GM12874 (cell line): ENCODE data around the gene SGCG.

Experiments used
- CTCF ChIP-seq: IDR thresholded peaks from 2 replicates; pipeline ENCODE4 v1.5.1; 2011; ENCODE audit warnings: low read depth, mild to moderate bottlenecking, control low read depth, low read length, moderate library complexity; ENCODE audit not compliant: insufficient read depth

SGCG gene

DNA sequence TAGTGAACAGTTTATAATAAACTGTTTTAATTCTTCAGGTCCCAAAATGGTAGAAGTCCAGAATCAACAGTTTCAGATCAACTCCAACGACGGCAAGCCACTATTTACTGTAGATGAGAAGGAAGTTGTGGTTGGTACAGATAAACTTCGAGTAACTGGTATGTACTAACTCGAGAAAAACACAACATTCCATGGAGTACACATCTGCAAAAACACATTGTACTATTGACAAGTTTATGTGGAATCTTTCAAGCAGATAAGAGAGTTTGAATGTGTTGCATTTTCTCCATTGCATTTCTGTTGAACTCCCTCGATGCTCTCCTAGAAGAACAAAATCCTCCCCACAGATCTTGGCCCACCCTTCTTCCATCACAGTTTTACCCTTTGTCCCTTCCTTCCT lies 98.5 kb downstream of the SGCG start:
- TF ChIP-seq CTCF, result no peak

DNA sequence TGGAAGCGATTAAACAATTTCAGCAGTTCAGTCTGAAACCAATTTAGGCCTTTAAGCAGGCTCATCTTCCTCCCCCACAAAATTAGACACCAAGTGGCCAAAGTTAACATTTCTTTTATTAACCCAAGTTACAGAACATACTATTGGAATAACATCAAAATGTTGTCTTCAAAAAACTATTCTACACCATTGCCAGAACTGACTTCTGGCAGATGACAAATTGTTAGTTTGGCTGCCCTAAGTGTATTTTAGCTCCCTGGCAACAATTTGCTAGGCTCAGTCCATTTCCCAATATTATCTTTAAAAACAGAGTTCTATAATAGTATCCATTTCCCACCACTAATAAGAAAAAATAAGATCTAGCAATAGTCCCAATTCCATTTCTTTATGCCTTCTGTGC lies 107.8 kb downstream of the SGCG start:
- TF ChIP-seq CTCF, result no peak

- TF ChIP-seq CTCF, result no peak
Measured at GRCh38 chr13:23288995-23289394, 108.2 kb downstream of the SGCG start.

DNA sequence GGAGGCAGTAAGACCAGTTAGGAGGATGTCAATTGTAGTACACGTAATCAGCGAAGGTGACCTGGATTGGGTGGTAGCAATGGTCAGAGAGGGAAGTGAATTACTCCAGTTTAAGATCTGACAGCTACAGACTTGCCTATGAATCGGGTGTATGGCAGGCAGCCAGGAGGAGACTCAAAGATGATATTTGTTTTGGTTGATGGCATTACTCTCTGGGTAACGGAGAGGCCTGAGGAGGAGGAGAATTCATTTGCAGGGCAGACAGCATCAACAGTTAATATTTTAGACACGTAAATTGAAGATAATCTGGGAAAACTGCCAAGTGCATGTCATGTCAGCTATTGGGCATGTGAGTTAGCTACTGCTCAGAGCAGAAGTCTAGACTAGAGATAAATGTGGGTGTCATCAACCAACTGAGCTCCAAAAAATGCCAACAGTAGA lies 109.2 kb downstream of the SGCG start:
- no peak for TF ChIP-seq CTCF

GRCh38 chr13:23292586-23292985 lies 111.8 kb downstream of the SGCG start:
- no peak for TF ChIP-seq CTCF

GRCh38 chr13:23319883-23320224 lies 139.1 kb downstream of the SGCG start:
- TF ChIP-seq CTCF, result no peak

DNA sequence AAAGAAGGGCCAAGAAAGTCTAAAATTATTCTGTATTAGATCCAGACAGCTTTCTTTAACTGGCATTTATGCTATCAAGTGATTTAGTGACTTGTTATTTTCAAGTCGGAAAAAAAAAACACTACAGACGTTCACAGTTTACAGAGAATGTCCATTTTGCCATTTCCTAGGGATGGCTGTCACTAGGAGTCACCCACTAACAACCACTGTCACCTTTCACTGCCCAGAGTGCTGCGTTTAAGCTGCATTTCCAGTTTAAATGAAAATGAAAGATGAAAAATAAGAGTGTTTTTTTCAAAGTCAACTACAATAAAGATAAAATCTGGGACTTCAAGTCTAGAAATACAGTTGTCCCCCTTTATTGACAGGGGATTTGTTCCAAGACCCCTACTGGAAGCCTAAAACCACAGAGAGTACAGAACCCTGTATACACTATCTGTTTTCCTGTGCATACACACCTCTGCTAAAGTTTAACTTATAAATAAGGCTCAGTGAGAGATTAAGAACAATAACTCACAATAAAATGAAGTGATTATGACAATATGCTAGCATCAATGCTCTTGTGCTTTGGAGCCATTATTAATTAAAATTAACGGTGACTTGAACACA lies 140.3 kb downstream of the SGCG start:
- TF ChIP-seq CTCF, result no peak
